Activated CD4-positive, alpha-beta memory T cell treated with anti-CD3 and anti-CD28 coated beads, Interleukin-2, amount 10 ng/mL, durations not matched to agents 7 days and 5 days (primary cell): ENCODE data around the gene POLR3A. TPM values are rescaled to one million over a fixed set of nuclear protein-coding genes. Genes with fewer than 3 reads are reported as not detected.

Experiments
- CTCF ChIA-PET: fragments of 350-600 bp; sonication (Branson Sonifier 250); formaldehyde crosslinking; loops from one replicate; lab custom pipeline; 2021; ENCODE audit warnings: antibody characterized with exemption, inconsistent platforms; lab: Charles Lee
- POLR2A ChIA-PET: fragments of 350-600 bp; sonication (Branson Sonifier 250); formaldehyde crosslinking; loops from one replicate; lab custom pipeline; 2021; ENCODE audit warnings: antibody characterized with exemption; lab: Charles Lee
- DNase-seq: peaks from one replicate; pipeline ENCODE4 v3.0.0-alpha.2; 2020
- H3K27ac Mint-ChIP-seq: one replicate; pipeline ENCODE4 v1.8.0; 2021; ENCODE audit warnings: mild to moderate bottlenecking, mixed read lengths
- H3K27me3 Mint-ChIP-seq: one replicate; pipeline ENCODE4 v1.8.0; 2021; ENCODE audit warnings: mixed read lengths
- H3K36me3 Mint-ChIP-seq: one replicate; pipeline ENCODE4 v1.8.0; 2021; ENCODE audit warnings: low read depth, mixed read lengths
- H3K4me1 Mint-ChIP-seq: one replicate; pipeline ENCODE4 v1.8.0; 2021; ENCODE audit warnings: mixed read lengths
- H3K4me3 Mint-ChIP-seq: one replicate; pipeline ENCODE4 v1.8.0; 2021; ENCODE audit warnings: mild to moderate bottlenecking, mixed read lengths
- H3K9me3 Mint-ChIP-seq: one replicate; pipeline ENCODE4 v1.8.0; 2021; ENCODE audit warnings: mixed read lengths
- total RNA-seq, 2 experiments: library from RNA; stranded (reverse); gene quantifications; one replicate each; pipeline ENCODE4 v1.2.3, GENCODE V29; 2021

POLR3A gene
- total RNA-seq, 2 experiments from 2014 or later: 16.6 to 16.8 TPM

GRCh38 chr10:78044179-78044578 is 14.9 kb upstream of the POLR3A start:
- CTCF ChIA-PET: interaction anchor here (1.5 kb wide), 1 partner anchor 10 kb away, joined by 3 read pairs; no protein-coding TSS in a partner anchor
- no peaks in the 10 kb centered on the region for H3K27me3 Mint-ChIP-seq
- peak overlapping the region; percentile 16 for H3K27ac Mint-ChIP-seq
- H3K9me3 Mint-ChIP-seq: no peaks in the 10 kb centered on the region
- DNase-seq: no peak
- H3K4me3 Mint-ChIP-seq: no peak overlapping the region
- POLR2A ChIA-PET: interaction anchor here (2.0 to 3.1 kb wide), 2 partner anchors 8 to 10 kb away, joined by 8 to 10 read pairs; partner anchors contain the start of gene RPS24
- H3K4me1 Mint-ChIP-seq: peaks cover 53% of the 10 kb centered on the region
- H3K36me3 Mint-ChIP-seq: peaks cover 39% of the 10 kb centered on the region

- no peaks in the 10 kb centered on the region for H3K9me3 Mint-ChIP-seq
- peaks cover 51% of the 10 kb centered on the region for H3K36me3 Mint-ChIP-seq
- H3K27ac Mint-ChIP-seq: no peak overlapping the region
- H3K27me3 Mint-ChIP-seq: no peaks in the 10 kb centered on the region
- ChIA-PET CTCF (interaction anchor here (1.3 kb wide), 1 partner anchor 9 kb away, joined by 3 read pairs; the partner anchor contains the start of gene RPS24), POLR2A (interaction anchor here (1.7 to 3.1 kb wide), 2 partner anchors 9 to 14 kb away, joined by 6 to 10 read pairs; partner anchors contain the start of genes POLR3A and RPS24)
- DNase-seq: no peak
- peaks cover 62% of the 10 kb centered on the region for H3K4me1 Mint-ChIP-seq
- H3K4me3 Mint-ChIP-seq: no peak overlapping the region
These were observed 13.4 kb upstream of the POLR3A start for GRCh38 chr10:78042752-78043104.

- Mint-ChIP-seq H3K4me3 (no peak overlapping the region), H3K27me3 (no peaks in the 10 kb centered on the region), H3K36me3 (peaks cover 56% of the 10 kb centered on the region), H3K27ac (peak overlapping the region; percentile 3), H3K9me3 (no peaks in the 10 kb centered on the region), H3K4me1 (peaks cover 65% of the 10 kb centered on the region)
- no peak for DNase-seq
- ChIA-PET CTCF (interaction anchor here (1.3 kb wide), 1 partner anchor 9 kb away, joined by 3 read pairs; the partner anchor contains the start of gene RPS24), POLR2A (interaction anchor here (1.7 to 3.1 kb wide), 2 partner anchors 8 to 13 kb away, joined by 6 to 10 read pairs; partner anchors contain the start of genes POLR3A and RPS24)
These were observed 12.9 kb upstream of the POLR3A start for GRCh38 chr10:78042058-78042751.

GRCh38 chr10:78041170-78042057 is 12.1 kb upstream of the POLR3A start:
- Mint-ChIP-seq H3K27ac (no peak overlapping the region), H3K27me3 (no peaks in the 10 kb centered on the region), H3K4me1 (peaks cover 68% of the 10 kb centered on the region), H3K9me3 (no peaks in the 10 kb centered on the region), H3K4me3 (no peak overlapping the region), H3K36me3 (peaks cover 64% of the 10 kb centered on the region)
- ChIA-PET CTCF (interaction anchor here (1.3 kb wide), 1 partner anchor 8 kb away, joined by 3 read pairs; the partner anchor contains the start of gene RPS24), POLR2A (interaction anchor here (1.7 kb wide), 1 partner anchor 12 kb away, joined by 6 read pairs; the partner anchor contains the start of gene POLR3A)
- DNase-seq: no peak

GRCh38 chr10:78039743-78040142 is 10.4 kb upstream of the POLR3A start:
- Mint-ChIP-seq H3K4me1 (peaks cover 73% of the 10 kb centered on the region), H3K9me3 (no peaks in the 10 kb centered on the region), H3K27me3 (no peaks in the 10 kb centered on the region), H3K27ac (peak overlapping the region; percentile 26), H3K36me3 (peaks cover 81% of the 10 kb centered on the region), H3K4me3 (no peak overlapping the region)
- ChIA-PET CTCF (interaction anchor here (1.1 kb wide), 1 partner anchor 10 kb away, joined by 3 read pairs; no protein-coding TSS in a partner anchor), POLR2A (no interaction called here)
- DNase-seq: no peak

GRCh38 chr10:78038791-78039547 is 9.7 kb upstream of the POLR3A start:
- Mint-ChIP-seq H3K27ac (no peak overlapping the region), H3K27me3 (no peaks in the 10 kb centered on the region), H3K36me3 (peaks cover 84% of the 10 kb centered on the region), H3K9me3 (no peaks in the 10 kb centered on the region), H3K4me3 (no peak overlapping the region), H3K4me1 (peaks cover 69% of the 10 kb centered on the region)
- ChIA-PET POLR2A (no interaction called here), CTCF (no interaction called here)
- DNase-seq: no peak

GRCh38 chr10:78038105-78038504 is 8.8 kb upstream of the POLR3A start:
- POLR2A ChIA-PET: no interaction called here
- H3K4me1 Mint-ChIP-seq: peaks cover 71% of the 10 kb centered on the region
- H3K36me3 Mint-ChIP-seq: peaks cover 79% of the 10 kb centered on the region
- no peaks in the 10 kb centered on the region for H3K9me3 Mint-ChIP-seq
- no peak overlapping the region for H3K27ac Mint-ChIP-seq
- CTCF ChIA-PET: no interaction called here
- H3K4me3 Mint-ChIP-seq: no peak overlapping the region
- H3K27me3 Mint-ChIP-seq: no peaks in the 10 kb centered on the region
- no peak for DNase-seq

GRCh38 chr10:78035933-78036583 is 6.7 kb upstream of the POLR3A start:
- H3K4me1 Mint-ChIP-seq: peaks cover 62% of the 10 kb centered on the region
- ChIA-PET POLR2A (interaction anchor here (0.6 to 1.8 kb wide), 4 partner anchors 9 to 268 kb away, joined by 3 to 8 read pairs (median 3); no protein-coding TSS in a partner anchor), CTCF (interaction anchor here (1.8 kb wide), 1 partner anchor 11 kb away, joined by 12 read pairs; no protein-coding TSS in a partner anchor)
- DNase-seq: no peak
- no peaks in the 10 kb centered on the region for H3K27me3 Mint-ChIP-seq
- no peaks in the 10 kb centered on the region for H3K9me3 Mint-ChIP-seq
- peak overlapping the region; percentile 82 for H3K4me3 Mint-ChIP-seq
- peak overlapping the region; percentile 11 for H3K27ac Mint-ChIP-seq
- peaks cover 63% of the 10 kb centered on the region for H3K36me3 Mint-ChIP-seq

GRCh38 chr10:78035437-78035836 is 6.1 kb upstream of the POLR3A start:
- Mint-ChIP-seq H3K4me1 (peaks cover 58% of the 10 kb centered on the region), H3K27ac (peak overlapping the region; percentile 11), H3K9me3 (no peaks in the 10 kb centered on the region), H3K27me3 (no peaks in the 10 kb centered on the region), H3K4me3 (peak overlapping the region; percentile 82), H3K36me3 (peaks cover 56% of the 10 kb centered on the region)
- no peak for DNase-seq
- ChIA-PET CTCF (interaction anchor here (1.8 kb wide), 1 partner anchor 11 kb away, joined by 12 read pairs; no protein-coding TSS in a partner anchor), POLR2A (interaction anchor here (0.6 to 1.8 kb wide), 3 partner anchors 10 to 200 kb away, joined by 3 to 8 read pairs (median 3); no protein-coding TSS in a partner anchor)

GRCh38 chr10:78035025-78035424 is 5.7 kb upstream of the POLR3A start:
- H3K4me3 Mint-ChIP-seq: peak overlapping the region; percentile 82
- no peak for DNase-seq
- no peaks in the 10 kb centered on the region for H3K27me3 Mint-ChIP-seq
- peak overlapping the region; percentile 44 for H3K27ac Mint-ChIP-seq
- CTCF ChIA-PET: interaction anchor here (1.8 kb wide), 1 partner anchor 12 kb away, joined by 12 read pairs; no protein-coding TSS in a partner anchor
- peaks cover 57% of the 10 kb centered on the region for H3K4me1 Mint-ChIP-seq
- POLR2A ChIA-PET: interaction anchor here (1.7 to 1.8 kb wide), 2 partner anchors 10 to 199 kb away, joined by 3 to 8 read pairs; no protein-coding TSS in a partner anchor
- no peaks in the 10 kb centered on the region for H3K9me3 Mint-ChIP-seq
- peaks cover 53% of the 10 kb centered on the region for H3K36me3 Mint-ChIP-seq

GRCh38 chr10:78033637-78034470 is 4.5 kb upstream of the POLR3A start, which contains the start of gene RPS24:
Gene RPS24, plus strand, starts transcription at chr10:78033863. Its CDS starts 39 bp downstream, at chr10:78033902.
- peaks cover 45% of the 10 kb centered on the region for H3K36me3 Mint-ChIP-seq
- H3K9me3 Mint-ChIP-seq: no peaks in the 10 kb centered on the region
- H3K4me1 Mint-ChIP-seq: peaks cover 57% of the 10 kb centered on the region
- peak within 1 kb of the TSS; percentile 82 for H3K4me3 Mint-ChIP-seq
- DNase-seq: peak; percentile 95
- ChIA-PET POLR2A (interaction anchor here (0.8 to 1.5 kb wide), 4 partner anchors 10 to 160 kb away, joined by 3 to 10 read pairs (median 4); no protein-coding TSS in a partner anchor), CTCF (interaction anchor here (1.0 to 1.5 kb wide), 3 partner anchors 8 to 269 kb away, joined by 3 to 4 read pairs (median 3); no protein-coding TSS in a partner anchor)
- no peaks in the 10 kb centered on the region for H3K27me3 Mint-ChIP-seq
- H3K27ac Mint-ChIP-seq: peak within 1 kb of the TSS; percentile 44
